Keratinocyte (primary cell): ENCODE measurements around the gene SPTBN4.

ENCODE experiments used
- CTCF ChIP-seq, 3 experiments: IDR thresholded peaks in 1 of 3; conservative IDR thresholded peaks in 1 of 3; optimal IDR thresholded peaks in 1 of 3; 2 replicates in 2 of 3; 3 replicates in 1 of 3; pipeline versions ENCODE3 to v1.5.1; 2011; ENCODE audit warnings: low read length in 3 of 3, mild to moderate bottlenecking in 3 of 3, moderate library complexity in 2 of 3, control low read depth in 1 of 3, inconsistent platforms in 1 of 3; ENCODE audit not compliant: insufficient read depth in 2 of 3; ENCODE audit errors: extremely low read depth in 1 of 3
- EZH2 ChIP-seq: IDR thresholded peaks from one replicate; pipeline ENCODE4 v1.6.1; 2012; ENCODE audit warnings: inconsistent platforms, mild to moderate bottlenecking, low read length, moderate library complexity

- TF ChIP-seq CTCF (optimal IDR thresholded peaks at IDR 0.05 in 1 of 3, IDR thresholded peaks at IDR 0.05 in 1 of 3, conservative IDR thresholded peaks at IDR 0.05 in 1 of 3; ENCODE audit: extremely low read depth in 1 of 3, insufficient read depth in 2 of 3, low read length in 3 of 3) (no peak), EZH2 (no peak)
Observed at GRCh38 chr19:40433391-40434216, 33.2 kb upstream of the SPTBN4 start.
